ENCODE data around the gene MTHFS.
"Not testable (repeated sequence)": the region's sequence is repeated elsewhere in the genome, so short reads cannot be mapped to it uniquely, and the experiment has no call there.

Gene MTHFS

DNA sequence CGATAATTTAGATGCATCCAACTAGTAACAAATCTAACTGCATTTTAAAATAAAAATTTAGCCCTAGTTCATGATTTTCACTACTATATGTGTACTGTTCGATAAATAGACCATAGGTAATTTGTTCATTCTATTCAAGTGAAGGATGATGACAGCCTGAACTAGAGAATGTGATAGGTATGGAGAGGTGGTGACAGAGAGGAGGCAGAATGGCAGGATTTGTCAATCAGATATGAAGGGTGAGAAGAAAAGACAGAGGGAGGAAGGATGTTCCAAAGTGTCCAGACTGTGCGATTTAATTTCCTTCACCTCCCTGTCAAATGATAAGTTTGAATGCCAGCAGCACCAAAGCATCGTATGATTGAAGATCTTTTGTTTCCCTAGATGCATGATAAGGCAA is 42.6 kb upstream of the MTHFS start:
- Histone ChIP-seq H2AK5ac (ENCODE audit: low read length, severe bottlenecking) (no peak overlapping the region), H2BK120ac (ENCODE audit: low read depth, low read length) (no peak overlapping the region), H2AFZ (ENCODE audit: low read depth, low read length) (no peak overlapping the region), H2BK15ac (ENCODE audit: low read depth, poor library complexity, severe bottlenecking) (no peak overlapping the region), H3K9me3 (ENCODE audit: control insufficient read depth, low read length) (no peaks in the 10 kb centered on the region), H2BK5ac (ENCODE audit: low read depth, low read length, poor library complexity, severe bottlenecking) (no peak overlapping the region), H3K4ac (ENCODE audit: low read depth in 1 of 2, low read length in 2 of 2) (no peak overlapping the region), H3K27me3 (ENCODE audit: control insufficient read depth in 1 of 2, insufficient read depth in 1 of 2, low read length in 2 of 2) (no peaks in the 10 kb centered on the region), H3K27ac (ENCODE audit: low read length, poor library complexity, severe bottlenecking) (no peak overlapping the region), H2BK12ac (ENCODE audit: low read length in 2 of 2) (no peak overlapping the region), H3K79me1 (replicated peaks; ENCODE audit: low read length, poor library complexity, severe bottlenecking) (no peaks in the 10 kb centered on the region), H3K4me3 (ENCODE audit: insufficient read depth in 1 of 2, low read depth in 1 of 2, low read length in 2 of 2) (no peak overlapping the region), H3K9ac (ENCODE audit: low read length) (no peak overlapping the region), H3K18ac (ENCODE audit: low read depth in 1 of 2, low read length in 2 of 2) (no peak overlapping the region), H3K4me1 (ENCODE audit: control insufficient read depth, insufficient read depth, low read depth, low read length) (peaks cover 3% of the 10 kb centered on the region), H3K36me3 (ENCODE audit: control insufficient read depth in 1 of 2, insufficient read depth in 2 of 2, low read depth in 1 of 2, low read length in 2 of 2) (no peaks in the 10 kb centered on the region), H3K14ac (ENCODE audit: low read length in 2 of 2) (no peak overlapping the region), H4K8ac (ENCODE audit: low read length) (no peak overlapping the region), H4K91ac (ENCODE audit: low read length) (no peak overlapping the region), H3K23ac (ENCODE audit: low read length in 2 of 2) (no peak overlapping the region), H3K4me2 (ENCODE audit: low read length, poor library complexity, severe bottlenecking) (no peak overlapping the region)
- DNase-seq, result no peak
- 96% methylated on average over 3 of the region's 4 CpGs for WGBS

DNA sequence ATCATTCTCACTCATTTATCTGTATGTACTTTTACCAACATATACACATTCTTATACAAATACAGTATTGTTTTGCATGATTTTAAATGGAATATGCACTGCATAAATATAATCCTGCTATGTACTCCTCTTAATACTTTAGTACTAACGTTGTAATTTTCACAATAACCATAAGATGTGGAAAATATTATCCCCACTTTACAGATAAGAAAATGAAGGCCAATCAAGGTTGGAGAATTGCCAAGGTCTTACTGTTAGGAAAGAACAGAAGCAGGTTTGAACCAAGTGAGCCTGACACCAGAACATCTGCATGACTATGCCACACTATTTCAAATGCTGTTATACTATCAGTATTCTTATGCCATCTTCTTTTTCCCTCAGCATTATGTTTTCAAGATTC is 41.3 kb upstream of the MTHFS start:
- Histone ChIP-seq H2AFZ (ENCODE audit: low read depth, low read length) (no peak overlapping the region), H3K27me3 (ENCODE audit: control insufficient read depth in 1 of 2, insufficient read depth in 1 of 2, low read length in 2 of 2) (peaks cover 0 to 9% of the 10 kb centered on the region in 2 experiments), H2BK15ac (ENCODE audit: low read depth, poor library complexity, severe bottlenecking) (no peak overlapping the region), H3K9me3 (ENCODE audit: control insufficient read depth, low read length) (no peaks in the 10 kb centered on the region), H3K9ac (ENCODE audit: low read length) (no peak overlapping the region), H3K27ac (ENCODE audit: low read length, poor library complexity, severe bottlenecking) (no peak overlapping the region), H3K23ac (ENCODE audit: low read length in 2 of 2) (no peak overlapping the region), H3K4me2 (ENCODE audit: low read length, poor library complexity, severe bottlenecking) (no peak overlapping the region), H3K4ac (ENCODE audit: low read depth in 1 of 2, low read length in 2 of 2) (no peak overlapping the region), H3K18ac (ENCODE audit: low read depth in 1 of 2, low read length in 2 of 2) (no peak overlapping the region), H3K79me1 (replicated peaks; ENCODE audit: low read length, poor library complexity, severe bottlenecking) (no peaks in the 10 kb centered on the region), H4K8ac (ENCODE audit: low read length) (no peak overlapping the region), H3K14ac (ENCODE audit: low read length in 2 of 2) (no peak overlapping the region), H2BK120ac (ENCODE audit: low read depth, low read length) (no peak overlapping the region), H3K4me1 (ENCODE audit: control insufficient read depth, insufficient read depth, low read depth, low read length) (peaks cover 1% of the 10 kb centered on the region), H2AK5ac (ENCODE audit: low read length, severe bottlenecking) (no peak overlapping the region), H4K91ac (ENCODE audit: low read length) (no peak overlapping the region), H3K36me3 (ENCODE audit: control insufficient read depth in 1 of 2, insufficient read depth in 2 of 2, low read depth in 1 of 2, low read length in 2 of 2) (no peaks in the 10 kb centered on the region), H3K4me3 (ENCODE audit: insufficient read depth in 1 of 2, low read depth in 1 of 2, low read length in 2 of 2) (no peak overlapping the region), H2BK5ac (ENCODE audit: low read depth, low read length, poor library complexity, severe bottlenecking) (no peak overlapping the region), H2BK12ac (ENCODE audit: low read length in 2 of 2) (no peak overlapping the region)
- no peak for DNase-seq
- no CpG with 5 or more reads among the region's 1 CpG for WGBS

DNA sequence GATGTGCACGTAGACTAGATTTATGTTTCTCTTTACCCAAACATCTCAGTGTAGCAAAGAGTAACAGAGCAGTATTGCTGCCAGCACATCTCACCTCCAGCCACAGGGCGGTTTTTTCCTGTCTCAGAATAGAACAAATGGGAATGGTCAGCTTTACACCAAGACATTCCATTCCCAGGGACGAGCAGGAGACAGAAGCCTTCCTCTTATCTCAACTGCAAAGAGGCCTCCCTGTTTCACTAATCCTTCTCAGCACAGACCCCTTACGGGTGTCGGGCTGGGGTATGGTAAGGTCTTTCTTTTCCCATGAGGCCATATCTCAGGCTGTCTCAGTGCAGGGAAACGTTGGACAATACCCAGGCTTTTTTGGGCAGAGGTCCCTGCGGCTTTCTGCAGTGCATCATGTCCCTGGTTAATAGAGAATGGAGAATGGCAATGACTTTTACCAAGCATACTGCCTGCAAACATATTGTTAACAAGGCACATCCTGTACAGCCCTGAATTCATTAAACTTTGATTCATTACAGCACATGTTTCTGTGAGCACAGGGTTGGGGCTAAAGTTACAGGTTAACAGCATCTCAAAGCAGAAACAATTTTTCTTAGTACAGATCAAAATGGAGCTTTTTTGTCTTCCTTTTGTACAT is 38.9 kb upstream of the MTHFS start:
- not testable (repeated sequence) for H3K23ac ChIP-seq (ENCODE audit: low read length in 2 of 2); H3K4me1 ChIP-seq (ENCODE audit: control insufficient read depth, insufficient read depth, low read depth, low read length)
- WGBS, result 20% methylated on average over 7 of the region's 7 CpGs

DNA sequence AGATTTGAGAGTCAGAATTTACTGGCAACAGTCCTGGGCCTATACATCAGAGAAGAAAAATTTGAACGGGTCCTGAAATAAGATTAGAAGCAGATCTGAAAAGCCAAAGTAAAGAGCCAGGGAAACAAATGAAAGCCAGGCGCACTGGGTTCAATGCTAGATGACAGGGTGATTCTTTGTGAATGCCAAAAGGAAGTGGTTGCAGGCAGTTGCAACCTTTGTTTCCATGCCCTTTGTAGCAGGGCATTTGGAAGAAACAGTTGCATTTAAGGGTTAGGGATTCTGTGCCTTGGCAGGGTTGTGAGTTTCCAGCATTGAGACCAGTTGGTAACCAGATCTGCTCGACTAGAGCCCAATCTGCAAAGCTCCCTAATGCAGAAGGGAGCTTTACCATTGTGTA is 36.4 kb upstream of the MTHFS start:
- H3K4ac ChIP-seq (ENCODE audit: low read depth in 1 of 2, low read length in 2 of 2), result no peak overlapping the region
- H3K27me3 ChIP-seq (ENCODE audit: control insufficient read depth in 1 of 2, insufficient read depth in 1 of 2, low read length in 2 of 2), result peaks cover 9 to 10% of the 10 kb centered on the region in 2 experiments
- WGBS, result 93% methylated on average over 2 of the region's 3 CpGs
- DNase-seq, result no peak
- H2AFZ ChIP-seq (ENCODE audit: low read depth, low read length), result no peak overlapping the region
- no peak overlapping the region for H3K4me2 ChIP-seq (ENCODE audit: low read length, poor library complexity, severe bottlenecking)
- no peak overlapping the region for H2BK15ac ChIP-seq (ENCODE audit: low read depth, poor library complexity, severe bottlenecking)
- H3K4me3 ChIP-seq (ENCODE audit: insufficient read depth in 1 of 2, low read depth in 1 of 2, low read length in 2 of 2), result no peak overlapping the region
- no peak overlapping the region for H3K27ac ChIP-seq (ENCODE audit: low read length, poor library complexity, severe bottlenecking)
- no peak overlapping the region for H3K18ac ChIP-seq (ENCODE audit: low read depth in 1 of 2, low read length in 2 of 2)
- H3K9ac ChIP-seq (ENCODE audit: low read length), result no peak overlapping the region
- no peak overlapping the region for H2BK5ac ChIP-seq (ENCODE audit: low read depth, low read length, poor library complexity, severe bottlenecking)
- no peaks in the 10 kb centered on the region for H3K79me1 ChIP-seq (replicated peaks; ENCODE audit: low read length, poor library complexity, severe bottlenecking)
- no peaks in the 10 kb centered on the region for H3K9me3 ChIP-seq (ENCODE audit: control insufficient read depth, low read length)
- no peaks in the 10 kb centered on the region for H3K4me1 ChIP-seq (ENCODE audit: control insufficient read depth, insufficient read depth, low read depth, low read length)
- H2BK120ac ChIP-seq (ENCODE audit: low read depth, low read length), result no peak overlapping the region
- H4K91ac ChIP-seq (ENCODE audit: low read length), result no peak overlapping the region
- no peaks in the 10 kb centered on the region for H3K36me3 ChIP-seq (ENCODE audit: control insufficient read depth in 1 of 2, insufficient read depth in 2 of 2, low read depth in 1 of 2, low read length in 2 of 2)
- no peak overlapping the region for H3K23ac ChIP-seq (ENCODE audit: low read length in 2 of 2)
- H2AK5ac ChIP-seq (ENCODE audit: low read length, severe bottlenecking), result no peak overlapping the region
- H2BK12ac ChIP-seq (ENCODE audit: low read length in 2 of 2), result no peak overlapping the region
- H4K8ac ChIP-seq (ENCODE audit: low read length), result no peak overlapping the region
- H3K14ac ChIP-seq (ENCODE audit: low read length in 2 of 2), result no peak overlapping the region

More for the DNA sequence above, 38.9 kb upstream of the MTHFS start:
- H2BK120ac ChIP-seq (ENCODE audit: low read depth, low read length); H3K14ac ChIP-seq (ENCODE audit: low read length in 2 of 2); H2BK15ac ChIP-seq (ENCODE audit: low read depth, poor library complexity, severe bottlenecking); H3K27ac ChIP-seq (ENCODE audit: low read length, poor library complexity, severe bottlenecking); H2AFZ ChIP-seq (ENCODE audit: low read depth, low read length); H2BK12ac ChIP-seq (ENCODE audit: low read length in 2 of 2); H3K9ac ChIP-seq (ENCODE audit: low read length); H3K9me3 ChIP-seq (ENCODE audit: control insufficient read depth, low read length); H3K4me2 ChIP-seq (ENCODE audit: low read length, poor library complexity, severe bottlenecking); H3K4ac ChIP-seq (ENCODE audit: low read depth in 1 of 2, low read length in 2 of 2); H3K36me3 ChIP-seq (ENCODE audit: control insufficient read depth in 1 of 2, insufficient read depth in 2 of 2, low read depth in 1 of 2, low read length in 2 of 2); H3K18ac ChIP-seq (ENCODE audit: low read depth in 1 of 2, low read length in 2 of 2); H3K4me3 ChIP-seq (ENCODE audit: insufficient read depth in 1 of 2, low read depth in 1 of 2, low read length in 2 of 2); H3K79me1 ChIP-seq (replicated peaks; ENCODE audit: low read length, poor library complexity, severe bottlenecking); H2BK5ac ChIP-seq (ENCODE audit: low read depth, low read length, poor library complexity, severe bottlenecking); H2AK5ac ChIP-seq (ENCODE audit: low read length, severe bottlenecking); H4K91ac ChIP-seq (ENCODE audit: low read length); H4K8ac ChIP-seq (ENCODE audit: low read length); DNase-seq; H3K27me3 ChIP-seq (ENCODE audit: control insufficient read depth in 1 of 2, insufficient read depth in 1 of 2, low read length in 2 of 2): not testable (repeated sequence)
